Measurements from ENCODE around the gene CPNE5.
"Not testable (repeated sequence)": the region's sequence is repeated elsewhere in the genome, so short reads cannot be mapped to it uniquely, and the experiment has no call there.

CPNE5 gene

GRCh38 chr6:36813047-36813446 is 26.2 kb downstream of the CPNE5 start:
- DNase-seq = not testable (repeated sequence)

GRCh38 chr6:36809941-36810803 is 29.1 kb downstream of the CPNE5 start:
- no peak for DNase-seq

DNA sequence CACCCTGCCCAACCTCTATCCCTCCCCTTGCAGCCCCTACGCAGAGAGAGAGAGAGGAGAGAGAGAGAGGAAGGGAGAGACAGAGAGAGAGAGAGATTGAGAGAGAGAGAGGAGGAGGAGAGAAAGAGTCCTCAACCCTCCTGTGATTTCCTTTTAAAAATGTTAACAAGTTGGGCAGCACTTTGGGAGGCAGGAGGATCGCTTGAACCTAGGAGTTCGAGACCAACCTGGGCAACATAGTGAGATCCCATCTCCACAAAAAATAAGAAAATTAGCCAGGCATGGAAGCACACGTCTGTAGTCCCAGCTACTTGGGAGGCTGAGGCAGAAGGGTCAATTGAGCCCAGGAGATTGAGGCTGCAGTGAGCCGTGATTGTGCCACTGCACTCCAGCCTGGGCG is 30.1 kb downstream of the CPNE5 start:
- no peak for DNase-seq

DNA sequence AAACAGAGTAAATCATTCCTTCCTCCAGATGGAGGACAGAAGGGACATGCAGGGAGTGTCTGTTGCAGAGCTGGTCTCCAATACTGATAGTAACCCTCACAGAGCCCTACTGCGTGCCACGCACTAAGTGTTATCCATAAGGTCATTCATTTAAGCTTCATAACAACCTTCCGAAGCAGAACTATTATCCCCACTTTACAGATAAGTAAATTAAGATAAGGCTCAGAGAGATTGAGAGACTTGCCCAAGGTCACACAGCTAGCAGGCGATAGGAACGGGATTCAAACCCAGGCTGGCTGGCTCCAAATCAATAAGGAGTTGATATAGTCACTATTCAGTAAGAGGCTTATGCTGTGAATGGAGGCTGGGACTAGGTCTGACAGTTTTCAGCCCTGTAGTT is 30.6 kb downstream of the CPNE5 start:
- DNase-seq = no peak

- DNase-seq = no peak
Measured at GRCh38 chr6:36807750-36808149, 31.5 kb downstream of the CPNE5 start.

DNA sequence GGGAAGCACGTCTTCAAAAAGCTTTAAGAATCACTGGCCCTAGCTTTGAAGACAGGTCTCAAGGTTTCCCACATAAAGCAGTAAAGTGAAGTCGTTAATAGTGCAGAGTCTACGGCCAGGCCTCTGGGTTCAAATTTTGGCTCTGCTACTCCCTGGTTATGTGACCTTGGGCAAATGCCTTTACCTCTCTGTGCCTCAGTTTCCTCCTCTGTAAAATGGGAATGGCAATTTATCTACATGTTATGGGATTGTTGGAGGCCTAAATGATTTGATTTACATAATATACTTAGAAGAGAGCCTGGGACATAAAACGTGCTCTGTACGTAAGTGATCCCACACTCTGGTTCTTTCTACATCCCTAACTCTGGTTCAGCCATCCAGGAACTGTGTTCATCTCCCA is 32.1 kb downstream of the CPNE5 start:
- DNase-seq = no peak

DNA sequence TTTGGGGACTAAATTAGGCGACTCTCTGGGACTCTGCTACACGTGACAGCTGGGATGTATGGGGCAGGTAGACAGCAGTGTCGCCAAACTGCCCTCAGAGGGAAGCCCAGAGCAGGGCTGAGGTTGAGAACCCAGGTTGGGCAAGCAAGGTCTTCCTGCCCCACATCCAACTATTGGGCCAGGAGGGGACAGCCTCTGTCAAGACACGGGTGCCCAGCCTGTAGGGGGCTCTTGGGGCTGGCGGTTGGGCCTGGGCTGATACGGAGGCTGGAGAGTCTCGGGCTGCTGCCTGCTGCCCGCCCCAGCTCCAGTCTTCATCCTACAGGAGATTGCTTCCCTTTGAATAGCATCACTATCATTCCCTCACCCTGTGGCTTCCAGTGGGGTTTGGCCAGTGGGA is 33.3 kb downstream of the CPNE5 start:
- no peak for DNase-seq

- no peak for DNase-seq
Measured at GRCh38 chr6:36805096-36805797, 34.0 kb downstream of the CPNE5 start.

GRCh38 chr6:36804563-36804962 is 34.7 kb downstream of the CPNE5 start:
- no peak for DNase-seq

DNA sequence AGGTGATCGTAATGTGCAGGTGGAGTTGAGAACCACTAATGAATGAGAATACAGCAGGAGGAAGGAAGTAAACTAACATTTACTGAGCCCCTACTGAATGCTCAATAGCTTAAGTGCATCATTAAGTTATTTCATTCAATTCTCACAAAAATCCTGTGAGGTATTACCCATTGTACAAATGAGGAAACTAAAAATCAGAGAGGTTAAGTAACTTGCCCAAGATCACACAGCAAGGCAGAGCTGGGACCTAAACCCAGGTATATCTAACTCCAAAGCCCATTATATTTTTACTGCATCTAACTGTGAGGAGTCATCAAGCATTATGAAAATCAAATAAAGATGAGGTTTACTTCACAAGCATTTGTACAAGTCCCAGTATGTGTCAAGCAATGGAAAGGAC is 35.3 kb downstream of the CPNE5 start:
- DNase-seq = no peak

- no peak for DNase-seq
Measured at GRCh38 chr6:36803482-36803881, 35.8 kb downstream of the CPNE5 start.

- DNase-seq = no peak
Measured at GRCh38 chr6:36800223-36801076, 38.8 kb downstream of the CPNE5 start.

- DNase-seq = no peak
Measured at GRCh38 chr6:36798852-36799251, 40.4 kb downstream of the CPNE5 start.

- no peak for DNase-seq
Measured at GRCh38 chr6:36797653-36798052, 41.6 kb downstream of the CPNE5 start.

DNA sequence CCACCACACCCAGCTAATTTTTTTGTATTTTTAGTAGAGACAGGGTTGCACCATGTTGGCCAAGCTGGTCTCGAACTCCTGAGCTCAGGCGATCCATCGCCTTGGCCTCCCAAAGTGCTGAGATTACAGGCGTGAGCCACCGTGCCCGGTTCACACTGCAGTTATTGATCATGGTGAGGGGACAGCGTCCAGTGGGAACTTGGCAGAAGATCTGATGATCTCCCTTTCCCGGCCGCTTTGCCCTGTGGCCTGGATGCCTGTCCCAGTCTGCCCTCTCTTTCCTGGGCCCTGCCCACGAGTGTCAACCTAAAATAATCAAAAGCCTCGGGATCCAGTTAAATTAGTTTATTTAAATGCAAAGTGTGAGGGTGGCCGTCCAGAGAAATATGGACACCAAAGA is 42.2 kb downstream of the CPNE5 start:
- DNase-seq = no peak

DNA sequence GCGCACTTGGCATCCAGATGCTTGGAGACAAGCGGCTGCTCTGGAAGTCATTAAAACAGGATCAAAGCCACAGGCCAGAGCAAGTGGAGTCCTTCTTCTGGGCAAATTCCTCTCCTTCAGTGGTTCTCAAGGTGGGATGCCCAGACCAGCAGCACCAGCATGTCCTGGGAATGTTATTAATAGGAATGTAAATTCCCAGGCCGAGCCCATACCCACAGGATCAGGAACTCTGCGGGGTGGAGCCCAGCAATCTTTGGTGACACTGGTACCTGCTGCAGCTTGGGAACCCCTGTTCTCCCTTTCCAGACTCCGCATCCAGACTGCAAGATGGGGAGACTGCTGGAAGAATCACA is 44.6 kb downstream of the CPNE5 start:
- no peak for DNase-seq

- DNase-seq = no peak
Measured at GRCh38 chr6:36793913-36794712, 45.1 kb downstream of the CPNE5 start.

DNA sequence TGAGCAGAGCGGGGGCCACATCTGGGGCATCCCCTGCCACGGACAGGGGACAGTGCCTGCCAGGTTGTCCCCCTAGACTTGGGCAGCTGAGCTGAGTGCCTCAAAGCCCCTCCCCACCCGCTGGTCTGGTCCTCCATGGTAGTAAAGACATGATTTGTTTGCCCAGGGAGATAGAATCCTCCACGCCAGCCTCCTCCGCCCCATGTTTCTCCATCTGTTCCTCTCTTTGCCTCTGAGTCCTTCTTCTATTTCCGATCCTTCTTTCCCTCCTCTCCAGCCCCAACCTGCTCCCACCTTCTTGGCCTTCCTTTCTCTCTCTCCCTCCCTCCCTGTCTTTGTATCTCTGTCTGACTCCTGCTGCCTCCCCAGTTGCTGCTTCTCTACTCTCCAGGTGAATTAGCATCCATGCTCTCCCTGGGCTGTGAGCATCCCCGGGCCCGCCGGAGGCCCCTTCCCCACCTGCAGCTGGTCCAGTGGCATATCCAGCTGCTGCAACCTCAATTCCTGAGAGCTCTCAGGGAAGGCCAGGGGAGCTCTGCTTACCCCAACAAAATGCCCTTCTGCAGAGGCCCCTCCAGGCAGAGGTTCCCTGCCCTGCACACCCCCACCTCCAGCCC is 45.8 kb downstream of the CPNE5 start:
- no peak for DNase-seq

- DNase-seq = no peak
Measured at GRCh38 chr6:36791521-36792135, 47.6 kb downstream of the CPNE5 start.

DNA sequence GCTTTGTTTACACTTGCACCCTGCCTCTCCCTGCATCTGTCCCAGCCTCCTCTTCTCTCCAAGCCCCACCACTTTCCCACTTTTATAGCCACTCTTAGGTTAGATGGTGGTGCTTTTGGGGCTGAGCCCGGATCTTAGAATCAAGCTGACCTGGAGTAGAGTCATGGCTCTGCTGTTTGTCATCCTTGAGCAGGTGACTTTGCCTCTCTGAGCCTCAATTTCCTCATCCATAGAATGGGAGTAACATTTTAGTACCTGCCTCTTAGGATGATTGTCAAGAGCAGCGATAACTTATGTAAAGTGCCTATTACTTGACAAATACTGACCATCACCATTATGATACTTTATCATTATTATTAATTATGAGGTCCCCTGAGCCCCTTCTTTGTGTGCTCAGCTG is 48.2 kb downstream of the CPNE5 start:
- no peak for DNase-seq

DNA sequence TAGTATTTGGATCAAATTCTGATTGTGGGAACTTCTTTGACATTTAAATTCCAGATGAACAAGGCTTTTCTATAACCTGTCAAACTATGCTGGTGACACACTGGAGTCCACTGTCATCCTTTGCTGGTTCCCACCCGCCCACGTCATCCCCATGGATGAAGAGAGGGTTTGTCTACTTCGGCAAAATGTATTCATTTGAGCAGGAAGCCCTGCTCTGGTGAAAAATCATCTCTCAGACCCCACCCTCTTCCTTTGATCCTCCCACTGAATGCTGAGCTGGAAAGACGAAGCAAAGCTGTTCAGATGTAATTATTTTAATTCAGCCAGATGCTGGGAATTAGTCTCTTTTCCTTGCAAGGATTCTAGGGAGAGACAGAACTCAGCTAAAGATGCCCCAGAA is 50.5 kb downstream of the CPNE5 start:
- no peak for DNase-seq

GRCh38 chr6:36788186-36788585 is 51.1 kb downstream of the CPNE5 start:
- no peak for DNase-seq

Data from NCI-H2107 (cell line).